GM23338 (cell line): ENCODE data around the gene FHIT. TPM values are rescaled to one million over a fixed set of nuclear protein-coding genes. Genes with fewer than 3 reads are reported as not detected.

Source experiments
- ATAC-seq: fragments of 200-7000 bp; cut with Tn5 transposase; 3 replicates; pipeline ENCODE4 v1.9.1; 2020
- DNase-seq: peaks from one replicate; pipeline ENCODE4 v3.0.0-alpha.2; 2015; ENCODE audit warnings: low spot score
- H2AFZ ChIP-seq: fragments of 200-600 bp; sonication (generic); 2 replicates; pipeline ENCODE4 v1.8.0; 2016; ENCODE audit warnings: antibody characterized with exemption, mild to moderate bottlenecking, moderate library complexity
- H3F3A ChIP-seq: fragments of 200-600 bp; sonication (generic); replicated peaks from 2 replicates; pipeline ENCODE4 v1.8.0; 2017; ENCODE audit warnings: antibody characterized with exemption, mixed run types, low read depth
- H3K27ac ChIP-seq: fragments of 200-600 bp; sonication (generic); 2 replicates; pipeline ENCODE4 v1.6.1; 2016; ENCODE audit warnings: low read depth
- H3K27me3 ChIP-seq: fragments of 200-600 bp; sonication (generic); 2 replicates; pipeline ENCODE4 v1.8.0; 2016; ENCODE audit warnings: mild to moderate bottlenecking, mixed run types, moderate library complexity; ENCODE audit not compliant: insufficient read depth
- H3K36me3 ChIP-seq: fragments of 200-600 bp; sonication (generic); 2 replicates; pipeline ENCODE4 v1.8.0; 2016; ENCODE audit warnings: mild to moderate bottlenecking; ENCODE audit not compliant: insufficient read depth
- H3K4me1 ChIP-seq: fragments of 200-600 bp; sonication (generic); 2 replicates; pipeline ENCODE4 v1.8.0; 2016; ENCODE audit warnings: mild to moderate bottlenecking, moderate library complexity; ENCODE audit not compliant: insufficient read depth
- H3K4me2 ChIP-seq: fragments of 200-600 bp; sonication (generic); 2 replicates; pipeline ENCODE4 v1.7.1; 2017; ENCODE audit warnings: mixed run types
- H3K4me3 ChIP-seq: fragments of 200-600 bp; sonication (generic); 2 replicates; pipeline ENCODE4 v1.6.1; 2016; ENCODE audit warnings: mixed run types
- H3K79me2 ChIP-seq: fragments of 200-600 bp; sonication (generic); replicated peaks from 2 replicates; pipeline ENCODE4 v1.8.0; 2017; ENCODE audit warnings: mild to moderate bottlenecking; ENCODE audit not compliant: insufficient read depth
- H3K9me2 ChIP-seq: fragments of 200-600 bp; sonication (generic); 2 replicates; pipeline ENCODE4 v1.8.0; 2017; ENCODE audit not compliant: insufficient read depth
- H4K20me1 ChIP-seq: fragments of 200-600 bp; sonication (generic); replicated peaks from 2 replicates; pipeline ENCODE4 v1.8.0; 2017; ENCODE audit warnings: mild to moderate bottlenecking; ENCODE audit not compliant: insufficient read depth
- H3K27ac Mint-ChIP-seq: 2 replicates; pipeline ENCODE4 v1.8.0; 2020; ENCODE audit warnings: inconsistent platforms, mild to moderate bottlenecking, moderate library complexity, mixed read lengths
- H3K27me3 Mint-ChIP-seq: 3 replicates; pipeline ENCODE4 v1.8.0; 2022; ENCODE audit warnings: low read depth, mild to moderate bottlenecking, moderate library complexity, mixed read lengths, inconsistent platforms; ENCODE audit not compliant: insufficient read depth, poor library complexity
- H3K36me3 Mint-ChIP-seq: 3 replicates; pipeline ENCODE4 v1.8.0; 2021; ENCODE audit warnings: low read depth, mild to moderate bottlenecking, inconsistent platforms, moderate library complexity, mixed read lengths
- H3K4me1 Mint-ChIP-seq: 3 replicates; pipeline ENCODE4 v1.8.0; 2020; ENCODE audit warnings: mild to moderate bottlenecking, inconsistent platforms, mixed read lengths
- H3K4me3 Mint-ChIP-seq: 3 replicates; pipeline ENCODE4 v1.8.0; 2021; ENCODE audit warnings: moderate library complexity, mild to moderate bottlenecking, inconsistent platforms, mixed read lengths
- H3K9me3 Mint-ChIP-seq: 3 replicates; pipeline ENCODE4 v1.8.0; 2020; ENCODE audit warnings: moderate library complexity, mild to moderate bottlenecking, inconsistent platforms, mixed read lengths
- ETS1 ChIP-seq: IDR thresholded peaks from 2 replicates; pipeline ENCODE4 v1.6.1; 2016; ENCODE audit warnings: antibody characterized with exemption
- EZH2 ChIP-seq: fragments of 200-600 bp; sonication (generic); IDR thresholded peaks from one replicate; pipeline ENCODE4 v1.8.0; 2017; ENCODE audit warnings: antibody characterized with exemption, mild to moderate bottlenecking, low read depth; ENCODE audit not compliant: unreplicated experiment
- EZH2phosphoT487 ChIP-seq: fragments of 200-600 bp; sonication (generic); IDR thresholded peaks from one replicate; pipeline ENCODE4 v1.8.1; 2018; ENCODE audit warnings: antibody characterized with exemption; ENCODE audit not compliant: unreplicated experiment
- JUNB ChIP-seq: IDR thresholded peaks from one replicate; pipeline ENCODE4 v1.6.1; 2016; ENCODE audit warnings: antibody characterized with exemption; ENCODE audit not compliant: unreplicated experiment
- POLR2AphosphoS5 ChIP-seq: IDR thresholded peaks from 2 replicates; pipeline ENCODE4 v1.6.1; 2016; ENCODE audit warnings: antibody characterized with exemption, low read depth
- ZNF114 ChIP-seq: fragments of 250-450 bp; sonication (Bioruptor Pico); IDR thresholded peaks from 2 replicates; pipeline ENCODE4 v1.5.0; 2020; ENCODE audit warnings: mild to moderate bottlenecking, moderate library complexity
- ZNF331 ChIP-seq: fragments of 250-450 bp; sonication (Bioruptor Pico); IDR thresholded peaks from 2 replicates; pipeline ENCODE4 v1.5.0; 2020; ENCODE audit warnings: low read depth, mild to moderate bottlenecking, moderate library complexity
- ZNF462 ChIP-seq: fragments of 250-450 bp; sonication (Bioruptor Pico); IDR thresholded peaks from 2 replicates; pipeline ENCODE4 v1.5.0; 2020; ENCODE audit warnings: mild to moderate bottlenecking, moderate library complexity
- polyA plus RNA-seq: library from polyadenylated mRNA; unstranded; fragments of >200 nt; fragmentation: Nextera tagmentation; extraction: Ambion mirVana; gene quantifications from 2 replicates; pipeline ENCODE4 v1.2.1, GENCODE V29; 2016
- total RNA-seq: library from RNA; depleted of rRNA; stranded (reverse); fragments of >200 nt; shearing (Covaris generic); gene quantifications from 2 replicates; pipeline ENCODE4 v1.2.3, GENCODE V29; 2014
- TF ChIP-seq, protein P1 (sequence below), 2 experiments: fragments of 200-600 bp in 1 of 2; sonication (generic) in 1 of 2; conservative IDR thresholded peaks; 2 replicates each; pipeline versions ENCODE4 v1.5.1 to v1.6.1; 2016 to 2017; ENCODE audit warnings: antibody characterized with exemption in 2 of 2, low read depth in 2 of 2, mild to moderate bottlenecking in 2 of 2, moderate library complexity in 1 of 2

FHIT gene
- total and polyA plus RNA-seq, 2 experiments from 2014 or later = 3.0 to 8.3 TPM

- no peak for ATAC-seq
- Histone ChIP-seq H3K36me3 (no peaks in the 10 kb centered on the region), H3K4me2 (no peak overlapping the region), H3K9me2 (peaks cover 5% of the 10 kb centered on the region; the same call in 1 of the 2 replicates), H3K27ac (no peak overlapping the region), H3K27me3 (no peaks in the 10 kb centered on the region), H3K79me2 (no peaks in the 10 kb centered on the region), H2AFZ (no peak overlapping the region), H3F3A (no peaks in the 10 kb centered on the region), H4K20me1 (no peaks in the 10 kb centered on the region), H3K4me1 (no peaks in the 10 kb centered on the region), H3K4me3 (no peak overlapping the region)
- Mint-ChIP-seq H3K36me3 (no peaks in the 10 kb centered on the region), H3K4me1 (peaks cover 11% of the 10 kb centered on the region), H3K27me3 (no peaks in the 10 kb centered on the region), H3K27ac (no peak overlapping the region), H3K4me3 (no peak overlapping the region), H3K9me3 (no peaks in the 10 kb centered on the region)
- no peak for DNase-seq
- no peak for TF ChIP-seq ZNF331 (CRISPR knock-in tag)
- TF ChIP-seq EZH2phosphoT487 = no peak
- no peak for TF ChIP-seq ETS1
These were observed 829.4 kb downstream of the FHIT start for GRCh38 chr3:60421749-60422446.

GRCh38 chr3:60417576-60417975 is 833.7 kb downstream of the FHIT start:
- Histone ChIP-seq H3F3A (no peaks in the 10 kb centered on the region), H3K4me1 (no peaks in the 10 kb centered on the region), H3K4me2 (no peak overlapping the region), H4K20me1 (no peaks in the 10 kb centered on the region), H3K79me2 (no peaks in the 10 kb centered on the region), H3K4me3 (no peak overlapping the region), H3K27me3 (no peaks in the 10 kb centered on the region), H3K9me2 (no peaks in the 10 kb centered on the region), H3K36me3 (no peaks in the 10 kb centered on the region), H3K27ac (no peak overlapping the region), H2AFZ (no peak overlapping the region)
- H3K4me1 Mint-ChIP-seq = peaks cover 3% of the 10 kb centered on the region; the same call in 1 of the 3 replicates
- no peaks in the 10 kb centered on the region for H3K27me3 Mint-ChIP-seq
- DNase-seq (no peak), ATAC-seq (no peak)
- no peak overlapping the region for H3K4me3 Mint-ChIP-seq
- no peaks in the 10 kb centered on the region; the same call in 2 of the 3 replicates for H3K36me3 Mint-ChIP-seq
- TF ChIP-seq ZNF462 = no peak
- TF ChIP-seq ZNF331 (CRISPR knock-in tag) = no peak
- TF ChIP-seq, protein P1, sequence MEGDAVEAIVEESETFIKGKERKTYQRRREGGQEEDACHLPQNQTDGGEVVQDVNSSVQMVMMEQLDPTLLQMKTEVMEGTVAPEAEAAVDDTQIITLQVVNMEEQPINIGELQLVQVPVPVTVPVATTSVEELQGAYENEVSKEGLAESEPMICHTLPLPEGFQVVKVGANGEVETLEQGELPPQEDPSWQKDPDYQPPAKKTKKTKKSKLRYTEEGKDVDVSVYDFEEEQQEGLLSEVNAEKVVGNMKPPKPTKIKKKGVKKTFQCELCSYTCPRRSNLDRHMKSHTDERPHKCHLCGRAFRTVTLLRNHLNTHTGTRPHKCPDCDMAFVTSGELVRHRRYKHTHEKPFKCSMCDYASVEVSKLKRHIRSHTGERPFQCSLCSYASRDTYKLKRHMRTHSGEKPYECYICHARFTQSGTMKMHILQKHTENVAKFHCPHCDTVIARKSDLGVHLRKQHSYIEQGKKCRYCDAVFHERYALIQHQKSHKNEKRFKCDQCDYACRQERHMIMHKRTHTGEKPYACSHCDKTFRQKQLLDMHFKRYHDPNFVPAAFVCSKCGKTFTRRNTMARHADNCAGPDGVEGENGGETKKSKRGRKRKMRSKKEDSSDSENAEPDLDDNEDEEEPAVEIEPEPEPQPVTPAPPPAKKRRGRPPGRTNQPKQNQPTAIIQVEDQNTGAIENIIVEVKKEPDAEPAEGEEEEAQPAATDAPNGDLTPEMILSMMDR (conservative IDR thresholded peaks at IDR 0.05; ENCODE audit: low read depth in 2 of 2) = no peak
- TF ChIP-seq POLR2AphosphoS5 = no peak
- no peak for TF ChIP-seq ZNF114 (CRISPR knock-in tag)
- TF ChIP-seq EZH2phosphoT487 = no peak
- no peak for TF ChIP-seq JUNB
- TF ChIP-seq EZH2 = no peak
- H3K9me3 Mint-ChIP-seq = no peaks in the 10 kb centered on the region
- H3K27ac Mint-ChIP-seq = no peak overlapping the region
